Measurements from ENCODE around the gene PRSS2.

- TF ChIP-seq ZNF274 (IDR thresholded peaks at IDR 0.05; ENCODE audit: borderline replicate concordance, low read depth, low read length), result no peak
- TF ChIP-seq EP300 (IDR thresholded peaks at IDR 0.05; ENCODE audit: low read length), result no peak
Measured at GRCh38 chr7:142822714-142823113, 51.9 kb downstream of the PRSS2 start.

Measured in K562 (cell line).